AG04450 (cell line): ENCODE results near the gene MRFAP1L1. TPM values are rescaled to one million over a fixed set of nuclear protein-coding genes. Genes with fewer than 3 reads are reported as not detected.
A peak's percentile ranks its signal among the peaks of the same experiment; 100 is the strongest.

ENCODE experiments used
- CTCF ChIA-PET: fragments of 300-600, 350-600 bp; formaldehyde crosslinking; extraction: SDS; loops from one replicate; lab custom pipeline; 2022; ENCODE audit warnings: antibody characterized with exemption, inconsistent platforms; lab: Charles Lee
- POLR2A ChIA-PET: fragments of 350-600 bp; formaldehyde crosslinking; extraction: SDS; loops from one replicate; lab custom pipeline; 2021; ENCODE audit warnings: antibody characterized with exemption, inconsistent platforms; lab: Yijun Ruan, JAX
- DNase-seq: peaks from one replicate; pipeline ENCODE4 v3.0.0-alpha.2; 2011; ENCODE audit warnings: low read depth, low spot score
- H3K27ac ChIP-seq: one replicate; pipeline ENCODE4 v1.5.1; 2012; ENCODE audit warnings: low read depth, low read length, control low read depth
- H3K27me3 ChIP-seq: one replicate; pipeline ENCODE4 v1.6.0; 2012; ENCODE audit warnings: low read length; ENCODE audit not compliant: control insufficient read depth, insufficient read depth
- H3K4me3 ChIP-seq: 2 replicates; pipeline ENCODE4 v1.5.1; 2011; ENCODE audit warnings: mild to moderate bottlenecking, low read depth, low read length, control low read depth
- H3K9me3 ChIP-seq: 2 replicates; pipeline ENCODE4 v1.5.1; 2012; ENCODE audit warnings: low read length; ENCODE audit not compliant: control insufficient read depth, insufficient read depth
- polyA plus RNA-seq: library from polyadenylated mRNA; depleted of rRNA; stranded (reverse); fragments of >200 nt; gene quantifications from 2 replicates; pipeline ENCODE4 v1.2.3, GENCODE V29; 2011
- TF ChIP-seq, protein P1 (sequence below): IDR thresholded peaks from 2 replicates; pipeline ENCODE4 v1.5.1; 2011; ENCODE audit warnings: low read depth, low read length, control low read depth, inconsistent platforms

MRFAP1L1 gene
- polyA plus RNA-seq, 1 experiment, result 96.5 TPM

- TF ChIP-seq, protein P1, sequence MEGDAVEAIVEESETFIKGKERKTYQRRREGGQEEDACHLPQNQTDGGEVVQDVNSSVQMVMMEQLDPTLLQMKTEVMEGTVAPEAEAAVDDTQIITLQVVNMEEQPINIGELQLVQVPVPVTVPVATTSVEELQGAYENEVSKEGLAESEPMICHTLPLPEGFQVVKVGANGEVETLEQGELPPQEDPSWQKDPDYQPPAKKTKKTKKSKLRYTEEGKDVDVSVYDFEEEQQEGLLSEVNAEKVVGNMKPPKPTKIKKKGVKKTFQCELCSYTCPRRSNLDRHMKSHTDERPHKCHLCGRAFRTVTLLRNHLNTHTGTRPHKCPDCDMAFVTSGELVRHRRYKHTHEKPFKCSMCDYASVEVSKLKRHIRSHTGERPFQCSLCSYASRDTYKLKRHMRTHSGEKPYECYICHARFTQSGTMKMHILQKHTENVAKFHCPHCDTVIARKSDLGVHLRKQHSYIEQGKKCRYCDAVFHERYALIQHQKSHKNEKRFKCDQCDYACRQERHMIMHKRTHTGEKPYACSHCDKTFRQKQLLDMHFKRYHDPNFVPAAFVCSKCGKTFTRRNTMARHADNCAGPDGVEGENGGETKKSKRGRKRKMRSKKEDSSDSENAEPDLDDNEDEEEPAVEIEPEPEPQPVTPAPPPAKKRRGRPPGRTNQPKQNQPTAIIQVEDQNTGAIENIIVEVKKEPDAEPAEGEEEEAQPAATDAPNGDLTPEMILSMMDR, result no peak
- CTCF ChIA-PET, result interaction anchor here (0.9 kb wide), 1 partner anchor 8 kb away, joined by 4 read pairs; no protein-coding TSS in a partner anchor
- POLR2A ChIA-PET, result interaction anchor here (1.5 kb wide), 1 partner anchor 28 kb away, joined by 3 read pairs; the partner anchor contains the start of gene MRFAP1
- DNase-seq, result peak; percentile 34
- H3K27ac ChIP-seq, result peak overlapping the region; percentile 57
- no peak overlapping the region for H3K4me3 ChIP-seq
- peaks cover 11% of the 10 kb centered on the region; the same call in 1 of the 2 replicates for H3K9me3 ChIP-seq
- H3K27me3 ChIP-seq, result peaks cover 6% of the 10 kb centered on the region
These were observed 41.3 kb downstream of the MRFAP1L1 start for GRCh38 chr4:6668391-6668790.

DNA sequence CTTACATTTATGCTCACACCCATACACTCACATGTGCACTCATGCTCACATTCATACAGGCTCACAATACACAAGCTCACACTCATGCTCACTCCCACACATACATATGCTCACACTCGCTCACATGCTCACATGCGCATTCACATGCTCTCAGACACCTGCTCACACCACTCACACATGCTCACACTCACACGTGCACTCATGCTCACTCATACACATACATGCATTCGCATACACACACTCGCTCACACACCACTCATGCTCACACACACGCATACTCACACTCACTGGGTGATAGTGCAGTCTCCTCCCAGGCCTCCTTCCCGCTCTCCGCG, 44.4 kb downstream of the MRFAP1L1 start:
- peaks cover 6% of the 10 kb centered on the region for H3K27me3 ChIP-seq
- CTCF ChIA-PET, result no interaction called here
- no peak for DNase-seq
- H3K9me3 ChIP-seq, result peaks cover 7% of the 10 kb centered on the region; the same call in 1 of the 2 replicates
- POLR2A ChIA-PET, result no interaction called here
- no peak overlapping the region for H3K27ac ChIP-seq
- TF ChIP-seq, protein P1, result no peak
- no peak overlapping the region for H3K4me3 ChIP-seq

GRCh38 chr4:6663596-6664393, 45.9 kb downstream of the MRFAP1L1 start:
- DNase-seq, result no peak
- POLR2A ChIA-PET, result interaction anchor here (1.0 to 2.9 kb wide), 2 partner anchors 10 to 23 kb away, joined by 3 to 10 read pairs; partner anchors contain the start of gene MRFAP1
- no peak overlapping the region for H3K4me3 ChIP-seq
- peaks cover 6% of the 10 kb centered on the region for H3K27me3 ChIP-seq
- H3K27ac ChIP-seq, result no peak overlapping the region
- TF ChIP-seq, protein P1, result no peak
- peaks cover 7% of the 10 kb centered on the region; the same call in 1 of the 2 replicates for H3K9me3 ChIP-seq
- CTCF ChIA-PET, result interaction anchor here (0.8 to 2.5 kb wide), 2 partner anchors 9 to 311 kb away, joined by 3 to 6 read pairs; no protein-coding TSS in a partner anchor

GRCh38 chr4:6662591-6662990, 47.1 kb downstream of the MRFAP1L1 start:
- ChIA-PET CTCF (interaction anchor here (0.6 to 2.5 kb wide), 3 partner anchors 10 to 439 kb away, joined by 3 to 6 read pairs (median 4); no protein-coding TSS in a partner anchor), POLR2A (interaction anchor here (2.9 kb wide), 1 partner anchor 11 kb away, joined by 10 read pairs; a partner anchor contains a TSS)
- Histone ChIP-seq H3K9me3 (peaks cover 9% of the 10 kb centered on the region; the same call in 1 of the 2 replicates), H3K4me3 (no peak overlapping the region), H3K27me3 (peaks cover 6% of the 10 kb centered on the region), H3K27ac (no peak overlapping the region)
- TF ChIP-seq, protein P1, result no peak
- no peak for DNase-seq

DNA sequence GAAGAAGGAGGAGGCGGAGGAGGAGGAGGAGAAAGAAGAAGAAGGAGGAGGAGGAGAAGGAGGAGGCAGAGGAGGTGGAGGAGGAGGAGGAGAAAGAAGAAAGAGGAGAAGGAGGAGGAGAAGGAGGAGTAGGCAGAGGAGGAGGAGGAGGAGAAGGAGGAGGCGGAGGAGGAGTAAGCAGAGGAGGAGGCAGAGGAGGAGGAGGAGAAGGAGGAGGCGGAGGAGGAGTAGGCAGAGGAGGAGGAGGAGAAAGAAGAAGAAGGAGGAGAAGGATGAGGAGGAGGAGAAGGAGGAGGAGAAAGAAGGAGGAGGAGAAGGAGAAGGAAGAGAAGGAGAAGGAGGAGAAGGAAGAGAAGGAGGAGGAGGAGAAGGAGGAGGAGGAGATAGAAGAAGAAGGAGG, 49.2 kb downstream of the MRFAP1L1 start:
- ChIA-PET CTCF (interaction anchor here (1.1 kb wide), 1 partner anchor 8 kb away, joined by 4 read pairs; no protein-coding TSS in a partner anchor), POLR2A (no interaction called here)
- Histone ChIP-seq H3K4me3 (no peak overlapping the region), H3K27me3 (peaks cover 6% of the 10 kb centered on the region), H3K27ac (no peak overlapping the region), H3K9me3 (peaks cover 7% of the 10 kb centered on the region; the same call in 1 of the 2 replicates)
- no peak for DNase-seq
- TF ChIP-seq, protein P1, result no peak
